RWPE1 (cell line): Measurements from ENCODE around the gene APLF.

Experiments used
- CTCF ChIA-PET: fragments of 350-600 bp; sonication (Branson Sonifier 250); formaldehyde crosslinking; extraction: SDS; loops from one replicate; lab custom pipeline; 2021; lab: Yijun Ruan, JAX
- POLR2A ChIA-PET: fragments of 400-600 bp; formaldehyde crosslinking; extraction: SDS; loops from one replicate; lab custom pipeline; 2020; ENCODE audit warnings: antibody characterized with exemption; ENCODE audit not compliant: low non-redundant PET; lab: Yijun Ruan, JAX
- DNase-seq: peaks from one replicate; pipeline ENCODE4 v3.0.0; 2012; ENCODE audit warnings: low spot score
- H3K27ac ChIP-seq: fragments of 450-650 bp; 2 replicates; pipeline ENCODE4 v1.5.1; 2017
- CTCF ChIP-seq: fragments of 450-650 bp; conservative IDR thresholded peaks from 2 replicates; pipeline ENCODE4 v1.5.1; 2017; ENCODE audit warnings: low read depth, mild to moderate bottlenecking

APLF gene

GRCh38 chr2:68464651-68465050, 2.7 kb upstream of the APLF start:
- no peak for TF ChIP-seq CTCF
- ChIA-PET CTCF (interaction anchor here (0.6 to 1.8 kb wide), 5 partner anchors 21 to 454 kb away, joined by 3 to 5 read pairs (median 4); no protein-coding TSS in a partner anchor), POLR2A (no interaction called here)
- no peak for DNase-seq
- no peak overlapping the region for H3K27ac ChIP-seq

GRCh38 chr2:68465081-68465916, 2.1 kb upstream of the APLF start:
- POLR2A ChIA-PET = no interaction called here
- TF ChIP-seq CTCF = no peak
- DNase-seq = no peak
- CTCF ChIA-PET = interaction anchor here (0.7 to 1.2 kb wide), 4 partner anchors 21 to 460 kb away, joined by 3 to 5 read pairs (median 4); no protein-coding TSS in a partner anchor
- H3K27ac ChIP-seq = no peak overlapping the region

GRCh38 chr2:68466361-68466777, 1.0 kb upstream of the APLF start:
- POLR2A ChIA-PET = interaction anchor here (0.6 kb wide), 1 partner anchor 342 kb away, joined by 5 read pairs; no protein-coding TSS in a partner anchor
- TF ChIP-seq CTCF = peak; percentile 16; the same call in 1 of the 2 replicates
- H3K27ac ChIP-seq = peak overlapping the region; percentile 83
- CTCF ChIA-PET = interaction anchor here (1.1 kb wide), 1 partner anchor 8 kb away, joined by 3 read pairs; no protein-coding TSS in a partner anchor
- no peak for DNase-seq

- ChIA-PET POLR2A (interaction anchor here (0.5 to 0.6 kb wide), 2 partner anchors 341 to 1348 kb away, joined by 3 to 5 read pairs; no protein-coding TSS in a partner anchor), CTCF (interaction anchor here (1.1 kb wide), 1 partner anchor 8 kb away, joined by 3 read pairs; no protein-coding TSS in a partner anchor)
- TF ChIP-seq CTCF = no peak
- H3K27ac ChIP-seq = peak overlapping the region; percentile 83
- no peak for DNase-seq
These were observed 658 bp upstream of the APLF start for GRCh38 chr2:68466778-68467076.

GRCh38 chr2:68468801-68469200, 1.4 kb downstream of the APLF start:
- POLR2A ChIA-PET = no interaction called here
- no peak for DNase-seq
- no peak for TF ChIP-seq CTCF
- CTCF ChIA-PET = interaction anchor here (0.6 kb wide), 1 partner anchor 24 kb away, joined by 3 read pairs; no protein-coding TSS in a partner anchor
- no peak overlapping the region for H3K27ac ChIP-seq

GRCh38 chr2:68469935-68470334, 2.5 kb downstream of the APLF start:
- ChIA-PET CTCF (no interaction called here), POLR2A (no interaction called here)
- no peak for TF ChIP-seq CTCF
- H3K27ac ChIP-seq = no peak overlapping the region
- DNase-seq = no peak
